Naive thymus-derived CD4-positive, alpha-beta T cell (primary cell): ENCODE measurements around the gene DMBX1. TPM values are rescaled to one million over a fixed set of nuclear protein-coding genes. Genes with fewer than 3 reads are reported as not detected.

ENCODE experiments used
- ATAC-seq: fragments of 150-1000 bp; cut with Tn5 transposase; 2 replicates; pipeline ENCODE4 v1.10.0; 2021; ENCODE audit warnings: mild to moderate bottlenecking, moderate library complexity
- CTCF ChIA-PET: fragments of 350-600 bp; sonication (Branson Sonifier 250); formaldehyde crosslinking; loops from one replicate; lab custom pipeline; 2021; ENCODE audit warnings: antibody characterized with exemption; lab: Charles Lee
- POLR2A ChIA-PET: fragments of 350-600 bp; sonication (Branson Sonifier 250); formaldehyde crosslinking; loops from one replicate; lab custom pipeline; 2021; ENCODE audit warnings: antibody characterized with exemption, inconsistent platforms; lab: Charles Lee
- DNase-seq, 9 donors: peaks; one replicate each; pipeline versions ENCODE4 v3.0.0 to v3.0.0-alpha.2; 2020 to 2022; ENCODE audit warnings: mixed read lengths in 1 of 9
- H3K27ac ChIP-seq: one replicate; pipeline ENCODE4 v1.7.0; 2013; ENCODE audit warnings: mild to moderate bottlenecking, low read depth, low read length, moderate library complexity
- H3K27me3 ChIP-seq, 2 donors: one replicate each; pipeline ENCODE4 v1.7.0; 2013; ENCODE audit warnings: low read length in 2 of 2, mild to moderate bottlenecking in 2 of 2, moderate library complexity in 2 of 2; ENCODE audit not compliant: control insufficient read depth in 2 of 2, insufficient read depth in 2 of 2
- H3K36me3 ChIP-seq, 3 experiments: 1 replicate in 2 of 3; 2 replicates in 1 of 3; pipeline ENCODE4 v1.7.0; 2013; ENCODE audit warnings: low read length in 3 of 3, mild to moderate bottlenecking in 3 of 3, moderate library complexity in 1 of 3; ENCODE audit not compliant: insufficient read depth in 3 of 3, control insufficient read depth in 2 of 3
- H3K4me1 ChIP-seq, 2 donors: one replicate each; pipeline ENCODE4 v1.7.0; 2013; ENCODE audit warnings: low read length in 2 of 2, mild to moderate bottlenecking in 2 of 2, moderate library complexity in 1 of 2; ENCODE audit not compliant: control insufficient read depth in 2 of 2, insufficient read depth in 2 of 2
- H3K4me3 ChIP-seq: 2 replicates; pipeline ENCODE4 v1.7.0; 2013; ENCODE audit warnings: mild to moderate bottlenecking, low read length
- H3K9me3 ChIP-seq, 3 experiments: 1 replicate in 2 of 3; 2 replicates in 1 of 3; pipeline ENCODE4 v1.7.0; 2013; ENCODE audit warnings: low read length in 3 of 3; ENCODE audit not compliant: control insufficient read depth in 2 of 3
- H3K27ac Mint-ChIP-seq, 9 donors: one replicate each; pipeline ENCODE4 v1.8.0; 2020 to 2022; ENCODE audit warnings: mixed read lengths in 9 of 9, mild to moderate bottlenecking in 8 of 9, moderate library complexity in 5 of 9, inconsistent platforms in 2 of 9
- H3K27me3 Mint-ChIP-seq, 5 donors: one replicate each; pipeline ENCODE4 v1.8.0; 2021 to 2022; ENCODE audit warnings: mixed read lengths in 5 of 5, mild to moderate bottlenecking in 1 of 5
- H3K36me3 Mint-ChIP-seq, 5 donors: one replicate each; pipeline ENCODE4 v1.8.0; 2020 to 2022; ENCODE audit warnings: mixed read lengths in 5 of 5, mild to moderate bottlenecking in 3 of 5, inconsistent platforms in 1 of 5
- H3K4me1 Mint-ChIP-seq, 7 donors: one replicate each; pipeline ENCODE4 v1.8.0; 2020 to 2022; ENCODE audit warnings: mixed read lengths in 7 of 7, mild to moderate bottlenecking in 3 of 7, inconsistent platforms in 1 of 7
- H3K4me3 Mint-ChIP-seq, 10 donors: one replicate each; pipeline ENCODE4 v1.8.0; 2020 to 2022; ENCODE audit warnings: mild to moderate bottlenecking in 10 of 10, mixed read lengths in 10 of 10, moderate library complexity in 6 of 10, inconsistent platforms in 2 of 10
- H3K9me3 Mint-ChIP-seq, 11 donors: one replicate each; pipeline ENCODE4 v1.8.0; 2020 to 2022; ENCODE audit warnings: mixed read lengths in 11 of 11, mild to moderate bottlenecking in 4 of 11, inconsistent platforms in 1 of 11, moderate library complexity in 1 of 11
- intact Hi-C, 2 donors: fragments of 100-400 bp; cut with micrococcal nuclease; formaldehyde crosslinking; loops; one replicate each; pipeline ENCODE4 v1.15.1; 2023
- polyA plus RNA-seq, 2 donors: library from polyadenylated mRNA; unstranded; fragments of 300-500 nt; fragmentation: Illumina TruSeq; gene quantifications; one replicate each; pipeline ENCODE4 v1.2.3, GENCODE V29; 2021
- total RNA-seq, 6 experiments: library from RNA in 5 of 6; stranded (reverse) in 5 of 6; gene quantifications; 1 replicate in 5 of 6; 2 replicates in 1 of 6; pipeline ENCODE4 v1.2.3 and lab custom pipeline; 2021 to 2026

DMBX1 gene
- not detected for total RNA-seq
- not detected for polyA plus RNA-seq
- total RNA-seq (lab: John Stamatoyannopoulos, UW) = not detected

DNA sequence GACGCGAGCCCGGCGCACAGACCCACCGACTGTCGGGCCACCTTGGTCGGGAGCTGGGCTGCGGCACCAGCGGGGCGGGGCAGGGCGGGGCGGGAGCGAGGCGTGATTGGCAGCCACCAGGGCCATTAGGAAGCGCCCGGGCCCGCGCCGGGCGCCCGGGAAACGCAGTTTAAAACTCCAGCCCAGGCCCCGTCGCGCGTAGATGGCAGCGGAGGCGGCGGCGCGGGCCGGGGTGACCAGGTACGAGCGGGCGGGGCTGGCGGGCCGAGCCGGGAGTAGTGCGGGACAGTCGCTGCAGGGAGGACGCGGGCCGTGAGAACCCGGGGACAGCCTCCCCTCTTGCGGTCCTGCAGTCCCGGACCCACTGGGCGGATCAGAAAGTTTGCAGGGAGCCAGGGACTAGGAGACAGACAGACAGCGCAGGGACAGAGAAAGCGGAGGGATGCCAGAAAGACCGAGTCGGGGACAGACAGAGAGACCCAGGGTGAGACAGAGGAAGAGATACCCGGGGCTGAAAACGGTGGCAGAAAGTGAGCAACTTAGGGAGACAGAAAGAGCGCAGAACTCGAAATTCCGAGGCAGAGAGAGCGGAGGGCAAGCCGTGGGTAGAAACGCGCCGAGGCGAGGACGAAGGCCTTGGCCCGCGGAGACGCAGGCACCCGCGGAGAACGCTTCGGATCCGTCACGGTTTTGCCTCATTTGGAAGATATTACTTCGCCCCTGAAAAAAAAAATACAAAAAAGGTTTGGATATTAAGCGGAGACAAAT is at the start of gene DMBX1:
DMBX1 (plus strand) TSS at position 199 of the 768 bp plus-strand sequence. CDS start 17,175 bp downstream, outside the sequence.
- peaks cover 0 to 3% (median 0%) of the 10 kb centered on the region in 5 donors for H3K36me3 Mint-ChIP-seq
- intact Hi-C loops = loop anchor here in 1 of 2 donors (10.0 kb wide), 1 partner anchor 945 kb away; the partner anchor contains the start of gene FOXD2
- ChIA-PET CTCF (no interaction called here), POLR2A (no interaction called here)
- peaks cover 6 to 18% of the 10 kb centered on the region in 2 donors for H3K27me3 ChIP-seq
- H3K4me3 ChIP-seq = no peak within 1 kb of the TSS
- peak within 1 kb of the TSS; percentile 72 to 90 (median 81) for H3K4me3 Mint-ChIP-seq
- H3K36me3 ChIP-seq = no peaks in the 10 kb centered on the region
- no peak within 1 kb of the TSS for H3K27ac ChIP-seq
- H3K27me3 Mint-ChIP-seq = peaks cover 67 to 93% (median 80%) of the 10 kb centered on the region in 5 donors
- H3K4me1 Mint-ChIP-seq = peaks cover 0 to 27% (median 20%) of the 10 kb centered on the region in 7 donors
- peak within 1 kb of the TSS in 2 of 9 donors; percentile 59 to 60 for H3K27ac Mint-ChIP-seq
- peaks cover 0 to 3% (median 0%) of the 10 kb centered on the region in 11 donors for H3K9me3 Mint-ChIP-seq
- peak in 1 of 9 donors; percentile 57 for DNase-seq
- ATAC-seq = peak; percentile 49
- no peaks in the 10 kb centered on the region for H3K9me3 ChIP-seq
- H3K4me1 ChIP-seq = no peaks in the 10 kb centered on the region

DNA sequence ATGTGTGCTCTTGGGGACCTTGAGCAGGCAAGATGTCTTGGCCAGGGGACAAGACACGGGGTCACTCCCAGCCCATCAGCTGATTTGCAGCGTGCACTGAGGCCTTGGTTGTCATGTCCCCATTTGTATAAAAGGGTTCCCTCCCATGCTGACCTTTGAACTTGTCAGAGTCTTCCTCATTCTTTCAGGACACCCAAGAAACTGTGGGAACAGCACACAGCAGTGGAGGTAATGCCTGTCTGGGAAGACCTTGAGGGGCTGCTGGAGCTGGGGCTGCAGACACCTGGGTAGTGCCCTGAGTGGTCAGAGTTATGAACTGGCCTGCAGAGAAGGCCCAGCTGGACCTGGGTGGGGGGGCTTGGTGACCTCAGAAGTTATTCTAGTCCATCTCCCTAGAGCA is 49.2 kb upstream of the DMBX1 start:
- no peaks in the 10 kb centered on the region for H3K9me3 ChIP-seq
- intact Hi-C loops = loop anchor here in 1 of 2 donors (10.0 kb wide), 2 partner anchors 284 to 734 kb away; no protein-coding TSS in a partner anchor
- DNase-seq = no peak
- no peaks in the 10 kb centered on the region for H3K36me3 ChIP-seq
- Mint-ChIP-seq H3K4me1 (peaks cover 6 to 13% (median 7%) of the 10 kb centered on the region in 7 donors), H3K27ac (no peak overlapping the region), H3K36me3 (no peaks in the 10 kb centered on the region), H3K27me3 (peaks cover 0 to 31% (median 8%) of the 10 kb centered on the region in 5 donors), H3K4me3 (no peak overlapping the region), H3K9me3 (peaks cover 0 to 1% (median 0%) of the 10 kb centered on the region in 11 donors)
- H3K4me1 ChIP-seq = no peaks in the 10 kb centered on the region
- ATAC-seq = no peak
- H3K27me3 ChIP-seq = no peaks in the 10 kb centered on the region
- ChIA-PET CTCF (interaction anchor here (1.5 kb wide), 1 partner anchor 9 kb away, joined by 3 read pairs; no protein-coding TSS in a partner anchor), POLR2A (no interaction called here)
- H3K4me3 ChIP-seq = no peak overlapping the region
- no peak overlapping the region for H3K27ac ChIP-seq

DNA sequence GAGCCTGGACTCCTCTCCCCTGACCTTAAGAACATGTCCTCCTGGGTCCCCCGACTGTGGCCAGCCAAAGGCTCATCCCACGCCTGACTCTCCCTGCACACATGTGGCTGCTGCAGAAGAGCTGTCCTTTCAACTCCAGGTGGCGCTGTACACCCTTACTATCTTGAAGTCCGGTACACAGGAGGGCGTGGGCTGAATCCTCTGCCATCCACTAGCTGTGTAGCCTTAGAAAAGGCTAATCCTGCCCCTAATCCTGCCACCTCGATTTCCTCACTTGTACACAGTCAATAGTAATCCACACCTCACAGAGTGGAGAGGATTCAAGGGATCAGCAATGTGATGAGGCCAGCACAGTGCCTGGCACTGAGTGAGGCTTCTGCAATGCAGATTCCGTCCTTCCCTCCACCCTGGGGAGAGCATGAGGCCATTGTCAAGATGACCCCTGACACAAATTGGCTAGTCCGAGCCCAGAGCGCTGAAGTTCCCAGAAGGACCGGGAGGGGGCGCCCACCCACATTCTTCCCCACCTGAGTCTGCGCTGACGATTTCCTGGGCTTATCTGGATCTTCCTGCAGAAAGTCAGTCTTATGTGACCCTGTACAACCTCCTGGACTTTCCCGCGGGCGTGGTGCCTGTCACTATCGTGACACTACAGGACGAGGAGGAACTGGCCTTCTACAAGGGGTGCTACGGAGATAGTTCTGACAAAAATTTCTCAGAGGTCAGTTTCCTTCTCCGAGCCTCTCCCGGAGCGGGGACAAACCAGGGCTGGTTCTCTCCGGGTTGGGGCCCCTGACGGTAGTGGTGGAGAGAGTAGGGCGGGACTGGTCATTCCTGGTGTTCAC is 47.1 kb upstream of the DMBX1 start:
- Histone ChIP-seq H3K36me3 (no peaks in the 10 kb centered on the region), H3K4me1 (peaks cover 0 to 1% of the 10 kb centered on the region in 2 donors), H3K9me3 (no peaks in the 10 kb centered on the region), H3K4me3 (peak overlapping the region; percentile 75), H3K27me3 (peaks cover 0 to 5% of the 10 kb centered on the region in 2 donors), H3K27ac (no peak overlapping the region)
- ATAC-seq = peak; percentile 79
- DNase-seq = peak; percentile 39 to 75 (median 63)
- POLR2A ChIA-PET = no interaction called here
- peaks cover 8 to 45% (median 20%) of the 10 kb centered on the region in 5 donors for H3K27me3 Mint-ChIP-seq
- no peaks in the 10 kb centered on the region for H3K36me3 Mint-ChIP-seq
- peaks cover 13 to 20% (median 14%) of the 10 kb centered on the region in 7 donors for H3K4me1 Mint-ChIP-seq
- H3K27ac Mint-ChIP-seq = peak overlapping the region in 1 of 9 donors; percentile 47
- CTCF ChIA-PET = no interaction called here
- H3K9me3 Mint-ChIP-seq = peaks cover 0 to 1% (median 0%) of the 10 kb centered on the region in 11 donors
- peak overlapping the region; percentile 77 to 95 (median 89) for H3K4me3 Mint-ChIP-seq
- intact Hi-C loops = loop anchor here (1.0 to 10.0 kb wide), 3 partner anchors 86 to 732 kb away; no protein-coding TSS in a partner anchor

DNA sequence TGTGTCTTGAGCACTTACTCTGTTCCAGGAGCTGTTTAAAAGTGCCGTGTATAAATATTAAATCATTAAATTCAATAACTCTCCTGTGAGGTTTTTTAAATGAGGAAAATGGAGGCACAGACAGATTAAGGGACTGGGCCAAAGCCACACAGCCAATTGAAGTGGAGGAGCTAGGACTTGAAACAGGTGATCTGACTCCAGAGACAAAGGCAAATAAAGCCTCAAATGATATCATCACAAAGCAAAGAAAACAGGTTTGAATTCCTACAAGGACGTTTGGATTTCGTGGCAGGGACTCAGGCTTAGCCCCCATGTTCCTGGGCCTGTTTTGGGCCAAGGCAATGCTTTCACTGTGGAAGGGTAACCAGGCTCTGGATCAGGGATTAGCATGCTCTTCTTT is 45.2 kb upstream of the DMBX1 start:
- Histone ChIP-seq H3K27ac (no peak overlapping the region), H3K4me1 (peaks cover 0 to 3% of the 10 kb centered on the region in 2 donors), H3K9me3 (no peaks in the 10 kb centered on the region), H3K36me3 (no peaks in the 10 kb centered on the region), H3K27me3 (peaks cover 0 to 13% of the 10 kb centered on the region in 2 donors), H3K4me3 (no peak overlapping the region)
- intact Hi-C loops = loop anchor here in 1 of 2 donors (10.0 kb wide), 2 partner anchors 280 to 730 kb away; no protein-coding TSS in a partner anchor
- no peaks in the 10 kb centered on the region for H3K36me3 Mint-ChIP-seq
- CTCF ChIA-PET = interaction anchor here (1.1 to 2.2 kb wide), 3 partner anchors 13 to 281 kb away, joined by 3 to 6 read pairs (median 3); no protein-coding TSS in a partner anchor
- H3K4me1 Mint-ChIP-seq = peaks cover 13 to 33% (median 22%) of the 10 kb centered on the region in 7 donors
- peaks cover 24 to 62% (median 34%) of the 10 kb centered on the region in 5 donors for H3K27me3 Mint-ChIP-seq
- DNase-seq (no peak), ATAC-seq (no peak)
- no peak overlapping the region for H3K27ac Mint-ChIP-seq
- POLR2A ChIA-PET = no interaction called here
- peak overlapping the region in 2 of 10 donors; percentile 6 to 77 for H3K4me3 Mint-ChIP-seq
- peaks cover 0 to 1% (median 0%) of the 10 kb centered on the region in 11 donors for H3K9me3 Mint-ChIP-seq

DNA sequence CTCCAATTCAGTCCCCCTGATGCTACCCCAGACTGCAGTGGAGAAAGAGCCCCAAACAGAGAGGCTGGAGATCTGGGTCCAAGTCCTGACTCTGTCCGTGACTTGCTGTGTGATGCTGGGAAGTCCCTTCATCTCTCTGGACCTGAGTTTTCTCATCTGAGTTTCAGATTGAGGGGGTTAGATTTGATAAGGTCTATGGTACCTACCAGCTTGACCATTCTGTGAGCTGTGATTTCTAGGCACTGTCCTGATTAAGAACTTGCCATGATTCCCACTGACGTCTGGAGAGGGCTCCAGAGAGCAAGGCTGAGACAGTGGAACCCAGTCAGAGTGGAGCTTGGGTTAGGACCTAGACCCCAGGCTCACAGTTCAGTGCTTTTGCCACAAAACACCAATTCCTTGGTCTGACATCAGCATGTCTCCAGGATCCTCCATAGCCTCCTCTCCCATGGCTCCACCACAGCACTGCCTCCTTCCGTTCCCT is 43.8 kb upstream of the DMBX1 start:
- Histone ChIP-seq H3K27ac (no peak overlapping the region), H3K4me1 (peaks cover 0 to 3% of the 10 kb centered on the region in 2 donors), H3K27me3 (peaks cover 0 to 16% of the 10 kb centered on the region in 2 donors), H3K9me3 (no peaks in the 10 kb centered on the region), H3K36me3 (no peaks in the 10 kb centered on the region), H3K4me3 (no peak overlapping the region)
- no peak for DNase-seq
- peaks cover 13 to 33% (median 22%) of the 10 kb centered on the region in 7 donors for H3K4me1 Mint-ChIP-seq
- H3K4me3 Mint-ChIP-seq = no peak overlapping the region
- peak overlapping the region in 1 of 9 donors; percentile 21 for H3K27ac Mint-ChIP-seq
- ATAC-seq = no peak
- peaks cover 0 to under 1% (median 0%) of the 10 kb centered on the region in 5 donors for H3K36me3 Mint-ChIP-seq
- CTCF ChIA-PET = interaction anchor here (0.5 to 2.2 kb wide), 4 partner anchors 36 to 872 kb away, joined by 3 to 6 read pairs (median 3); no protein-coding TSS in a partner anchor
- POLR2A ChIA-PET = no interaction called here
- intact Hi-C loops = loop anchor here in 1 of 2 donors (10.0 kb wide), 2 partner anchors 279 to 729 kb away; no protein-coding TSS in a partner anchor
- H3K27me3 Mint-ChIP-seq = peaks cover 32 to 65% (median 44%) of the 10 kb centered on the region in 5 donors
- no peaks in the 10 kb centered on the region for H3K9me3 Mint-ChIP-seq
